GM12878 (cell line): ENCODE results near the gene INVS. TPM values are rescaled to one million over a fixed set of nuclear protein-coding genes. Genes with fewer than 3 reads are reported as not detected.

Experiments used
- ATAC-seq: fragments of 200-7000 bp; cut with Tn5 transposase; 3 replicates; pipeline ENCODE4 v1.9.1; 2020; ENCODE audit warnings: mild to moderate bottlenecking, moderate library complexity
- BruUV-seq: library from RNA; stranded (reverse); fragments of 400-500 nt; replicated peaks from 2 replicates; lab custom pipeline; 2021; lab: Mats Ljungman, UMichigan
- CTCF ChIA-PET: fragments of 300-600 bp; sonication (Branson Sonifier 250); formaldehyde crosslinking; extraction: SDS; loops from one replicate; lab custom pipeline; 2021; ENCODE audit warnings: inconsistent platforms; lab: Yijun Ruan, JAX
- POLR2A ChIA-PET: fragments of 350-600 bp; formaldehyde crosslinking; extraction: SDS; loops from one replicate; lab custom pipeline; 2021; ENCODE audit warnings: inconsistent platforms; lab: Charles Lee
- RAD21 ChIA-PET: fragments of 300-600 bp; sonication (Branson Sonifier 250); formaldehyde crosslinking; loops from one replicate; lab custom pipeline; 2023; ENCODE audit warnings: antibody characterized with exemption; ENCODE audit not compliant: unreplicated experiment; lab: Charles Lee
- SMC1A ChIA-PET: fragments of 300-600 bp; sonication (Branson Sonifier 250); formaldehyde crosslinking; loops from one replicate; lab custom pipeline; 2023; ENCODE audit not compliant: unreplicated experiment, uncharacterized antibody; lab: Charles Lee
- DNase-seq: peaks from one replicate; pipeline ENCODE4 v3.0.0-alpha.2; 2011; ENCODE audit warnings: low read depth, low spot score
- FAIRE-seq: peaks from 3 replicates; lab custom pipeline; 2011; peaks lifted over from hg19 to GRCh38; lab: Jason Lieb, UNC
- H2AFZ ChIP-seq: 2 replicates; pipeline ENCODE4 v1.6.0; 2011; ENCODE audit warnings: low read depth, low read length, control low read depth; ENCODE audit not compliant: control insufficient read depth
- H3K27ac ChIP-seq: 2 replicates; pipeline ENCODE4 v1.5.1; 2011; ENCODE audit warnings: control low read depth; ENCODE audit not compliant: control insufficient read depth, insufficient read depth
- H3K27me3 ChIP-seq, 2 experiments: replicated peaks in 1 of 2; 2 replicates each; pipeline versions ENCODE4 v1.6.0 to v1.6.1; 2011; ENCODE audit warnings: low read length in 1 of 2; ENCODE audit not compliant: control insufficient read depth in 2 of 2, insufficient read depth in 2 of 2
- H3K36me3 ChIP-seq, 2 experiments: 2 replicates each; pipeline ENCODE4 v1.5.1; 2011; ENCODE audit warnings: low read length in 1 of 2; ENCODE audit not compliant: control insufficient read depth in 2 of 2, insufficient read depth in 2 of 2
- H3K4me1 ChIP-seq: 2 replicates; pipeline ENCODE4 v1.6.1; 2011; ENCODE audit warnings: mild to moderate bottlenecking, low read length, moderate library complexity, mixed read lengths; ENCODE audit not compliant: control insufficient read depth, insufficient read depth
- H3K4me2 ChIP-seq: 2 replicates; pipeline ENCODE4 v1.6.0; 2011; ENCODE audit warnings: control low read depth; ENCODE audit not compliant: control insufficient read depth, insufficient read depth
- H3K4me3 ChIP-seq: fragments of 200-600 bp; sonication (generic); 2 replicates; pipeline ENCODE4 v1.5.1; 2016
- H3K79me2 ChIP-seq: 2 replicates; pipeline ENCODE4 v1.6.0; 2011; ENCODE audit warnings: low read length; ENCODE audit not compliant: control insufficient read depth, insufficient read depth
- H3K9ac ChIP-seq: 2 replicates; pipeline ENCODE4 v1.8.0; 2011; ENCODE audit warnings: low read length, control low read depth, mixed read lengths; ENCODE audit not compliant: control insufficient read depth, insufficient read depth
- H3K9me3 ChIP-seq: replicated peaks from 3 replicates; pipeline ENCODE4 v1.5.1; 2011; ENCODE audit warnings: mild to moderate bottlenecking, low read length; ENCODE audit not compliant: control insufficient read depth, insufficient read depth
- H4K20me1 ChIP-seq: 2 replicates; pipeline ENCODE4 v1.6.0; 2011; ENCODE audit not compliant: control insufficient read depth, insufficient read depth
- BACH1 ChIP-seq: fragments of 450-650 bp; IDR thresholded peaks from 2 replicates; pipeline ENCODE4 v1.6.1; 2017; ENCODE audit warnings: mild to moderate bottlenecking, borderline replicate concordance
- CHD1 ChIP-seq: IDR thresholded peaks from 2 replicates; pipeline ENCODE4 v1.6.1; 2012; ENCODE audit warnings: low read depth, low read length, improper control_type of control experiment
- EGR1 ChIP-seq, 2 experiments: IDR thresholded peaks; 1 replicate in 1 of 2; 2 replicates in 1 of 2; pipeline ENCODE4 v1.6.1; 2011 to 2012; ENCODE audit warnings: low read depth in 2 of 2, low read length in 2 of 2, borderline replicate concordance in 1 of 2, mild to moderate bottlenecking in 1 of 2, moderate library complexity in 1 of 2
- EP300 ChIP-seq, 2 experiments: fragments of 150-350 bp in 1 of 2; IDR thresholded peaks; 2 replicates each; pipeline ENCODE4 v1.6.1; 2011 to 2012; ENCODE audit warnings: low read depth in 2 of 2, low read length in 2 of 2, borderline replicate concordance in 1 of 2, improper control_type of control experiment in 1 of 2, inconsistent platforms in 1 of 2; ENCODE audit not compliant: control insufficient read depth in 1 of 2
- GATAD2B ChIP-seq: fragments of 450-650 bp; conservative IDR thresholded peaks from 2 replicates; pipeline ENCODE4 v1.6.1; 2017; ENCODE audit warnings: low read depth, mild to moderate bottlenecking, moderate library complexity
- HDGF ChIP-seq: fragments of 450-650 bp; IDR thresholded peaks from 2 replicates; pipeline ENCODE4 v1.6.1; 2016; ENCODE audit warnings: antibody characterized with exemption
- MEF2B ChIP-seq: fragments of 450-650 bp; IDR thresholded peaks from 2 replicates; pipeline ENCODE4 v1.6.1; 2018; ENCODE audit warnings: mild to moderate bottlenecking, moderate library complexity; ENCODE audit not compliant: partially characterized antibody, poor library complexity, severe bottlenecking
- RB1 ChIP-seq: fragments of 450-650 bp; formaldehyde crosslinking; IDR thresholded peaks from 2 replicates; pipeline ENCODE4 v1.6.1; 2017; ENCODE audit warnings: mild to moderate bottlenecking, borderline replicate concordance
- SIN3A ChIP-seq: IDR thresholded peaks from 2 replicates; pipeline ENCODE4 v1.6.1; 2012; ENCODE audit warnings: low read depth, low read length, improper control_type of control experiment
- SREBF1 ChIP-seq: IDR thresholded peaks from 2 replicates; pipeline ENCODE4 v1.6.1; 2012; ENCODE audit warnings: mild to moderate bottlenecking, low read length
- SREBF2 ChIP-seq: IDR thresholded peaks from 2 replicates; pipeline ENCODE4 v1.6.1; 2012; ENCODE audit warnings: mild to moderate bottlenecking, low read length
- ZNF384 ChIP-seq: IDR thresholded peaks from 2 replicates; pipeline ENCODE4 v1.6.1; 2012; ENCODE audit warnings: low read depth, mild to moderate bottlenecking, low read length, improper control_type of control experiment, borderline replicate concordance
- WGBS: methylation state at CpG from one replicate; pipeline ENCODE4 v1.1.6; 2016; ENCODE audit warnings: low lambda C conversion rate; ENCODE audit not compliant: insufficient replicate concordance, insufficient coverage; ENCODE audit errors: missing lambda C conversion rate; 5-methylcytosine and 5-hydroxymethylcytosine counted together
- in situ Hi-C: fragments of 300-500 bp; cut with MboI; formaldehyde crosslinking; loops from 9 replicates; pipeline ENCODE4 v1.14.3; 2018; ENCODE audit warnings: mixed read lengths
- intact Hi-C: fragments of 100-400 bp; cut with micrococcal nuclease; formaldehyde crosslinking; loops from one replicate; pipeline ENCODE4 v1.14.2; 2022; ENCODE audit not compliant: unreplicated experiment
- polyA plus RNA-seq, 11 experiments: library from polyadenylated mRNA; depleted of rRNA in 4 of 11; unstranded in 6 of 11; stranded (reverse) in 5 of 11; fragments of >200 nt; fragmentation: Nextera tagmentation in 4 of 11; fragmentation: Illumina TruSeq in 1 of 11; extraction: Ambion mirVana in 4 of 11; extraction: Trizol in 1 of 11; gene quantifications; 1 replicate in 1 of 11; 2 replicates in 10 of 11; pipeline versions ENCODE4 v1.2.1 to v1.2.3, GENCODE V29; 2011 to 2016; ENCODE audit warnings: inconsistent platforms in 2 of 11, missing spikeins in 2 of 11, low read depth in 1 of 11
- total RNA-seq, 4 experiments: library from RNA; depleted of rRNA in 3 of 4; stranded (reverse); fragments of >200 nt in 3 of 4; fragmentation: Illumina TruSeq in 1 of 4; extraction: Trizol in 1 of 4; gene quantifications; 2 replicates each; pipeline versions ENCODE4 v1.2.1 to v1.2.3, GENCODE V29; 2013 to 2021

Gene INVS
- total and polyA plus RNA-seq, 10 of the 15 experiments (the other 5 are each of a cell fraction or from before 2014, with no cell fraction given) = 0.93 to 20.8 (median 13.2) TPM

DNA sequence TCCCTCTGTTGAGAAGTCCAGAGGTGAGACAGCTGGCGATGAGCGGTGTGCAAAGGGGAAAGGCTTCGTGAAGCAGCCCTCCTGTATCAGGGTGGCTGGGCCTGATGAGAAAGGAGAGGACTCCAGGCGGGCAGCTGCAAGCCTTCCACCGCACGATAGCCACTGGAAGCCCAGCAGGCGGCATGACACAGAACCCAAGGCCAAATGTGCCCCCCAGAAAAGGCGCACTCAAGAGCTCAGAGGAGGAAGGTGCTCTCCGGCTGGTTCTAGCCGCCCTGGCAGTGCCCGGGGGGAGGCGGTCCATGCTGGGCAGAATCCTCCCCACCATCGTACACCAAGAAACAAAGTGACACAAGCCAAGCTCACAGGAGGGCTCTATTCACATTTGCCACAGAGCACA, 193.4 kb downstream of the INVS start:
- SMC1A ChIA-PET = no interaction called here
- POLR2A ChIA-PET = no interaction called here
- Histone ChIP-seq H3K4me3 (no peak overlapping the region), H3K27me3 (no peaks in the 10 kb centered on the region), H3K4me2 (no peak overlapping the region), H3K9ac (no peak overlapping the region), H2AFZ (no peak overlapping the region), H3K36me3 (peaks cover 16 to 21% of the 10 kb centered on the region in 2 experiments), H3K27ac (no peak overlapping the region), H4K20me1 (no peaks in the 10 kb centered on the region), H3K4me1 (no peaks in the 10 kb centered on the region), H3K79me2 (no peaks in the 10 kb centered on the region), H3K9me3 (no peaks in the 10 kb centered on the region; the same call in 2 of the 3 replicates)
- FAIRE-seq = no peak
- RAD21 ChIA-PET = no interaction called here
- CTCF ChIA-PET = interaction anchor here (1.2 kb wide), 1 partner anchor 32 kb away, joined by 3 read pairs; no protein-coding TSS in a partner anchor
- no peak for TF ChIP-seq SREBF2
- no peak for TF ChIP-seq MEF2B
- TF ChIP-seq SREBF1 = no peak
- no peak for TF ChIP-seq EGR1 (IDR thresholded peaks at IDR 0.05; ENCODE audit: borderline replicate concordance in 1 of 2, low read depth in 2 of 2, low read length in 2 of 2)
- no peak for TF ChIP-seq GATAD2B
- in situ Hi-C loops (no loop called here), intact Hi-C loops (no loop called here)
- DNase-seq = no peak
- ATAC-seq = no peak
- no TSS peak for BruUV-seq
- WGBS = 100% methylated on average over 10 of the region's 13 CpGs

DNA sequence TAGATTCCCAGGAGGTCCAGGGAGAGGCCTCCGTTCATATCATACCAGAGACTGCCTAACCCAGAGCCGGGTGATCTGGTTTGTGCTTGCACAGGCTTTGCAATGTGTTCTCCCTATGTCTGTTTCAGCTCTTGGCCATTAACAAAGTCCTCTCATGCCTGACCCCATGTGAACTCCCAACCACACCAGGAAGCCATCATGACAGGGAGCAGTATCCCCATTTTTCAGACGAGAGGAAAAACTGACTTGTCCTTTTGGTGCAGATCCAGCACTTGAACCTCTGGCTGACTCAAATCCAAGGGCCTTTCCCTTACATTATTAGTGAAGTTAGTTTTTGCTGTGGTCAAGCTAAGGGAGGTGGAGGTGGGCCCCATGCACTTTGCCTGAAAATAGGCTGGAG, 195.3 kb downstream of the INVS start:
- no peaks in the 10 kb centered on the region for H3K79me2 ChIP-seq
- 74% methylated on average over 3 of the region's 3 CpGs for WGBS
- SMC1A ChIA-PET = no interaction called here
- H3K27ac ChIP-seq = no peak overlapping the region
- in situ Hi-C loops = no loop called here
- TF ChIP-seq RB1 = no peak
- TF ChIP-seq BACH1 = no peak
- no peak for TF ChIP-seq ZNF384
- no peak for TF ChIP-seq SIN3A
- TF ChIP-seq EP300 (IDR thresholded peaks at IDR 0.05; ENCODE audit: borderline replicate concordance in 1 of 2, control insufficient read depth in 1 of 2, low read depth in 2 of 2, low read length in 2 of 2) = no peak
- TF ChIP-seq CHD1 = no peak
- no peak for TF ChIP-seq HDGF
- no peak overlapping the region for H3K4me3 ChIP-seq
- POLR2A ChIA-PET = no interaction called here
- no peak overlapping the region for H3K4me2 ChIP-seq
- no peak overlapping the region for H2AFZ ChIP-seq
- FAIRE-seq (no peak), ATAC-seq (no peak), DNase-seq (no peak)
- intact Hi-C loops = no loop called here
- H3K36me3 ChIP-seq = peaks cover 18 to 24% of the 10 kb centered on the region in 2 experiments
- no peaks in the 10 kb centered on the region for H3K9me3 ChIP-seq
- no peaks in the 10 kb centered on the region for H3K27me3 ChIP-seq
- no peaks in the 10 kb centered on the region for H3K4me1 ChIP-seq
- RAD21 ChIA-PET = no interaction called here
- CTCF ChIA-PET = interaction anchor here (1.2 kb wide), 1 partner anchor 28 kb away, joined by 3 read pairs; no protein-coding TSS in a partner anchor
- no peak overlapping the region for H3K9ac ChIP-seq
- H4K20me1 ChIP-seq = no peaks in the 10 kb centered on the region
- no TSS peak for BruUV-seq
